Spleen (tissue), 11 donors: ENCODE results near the gene STAC. TPM values are rescaled to one million over a fixed set of nuclear protein-coding genes. Genes with fewer than 3 reads are reported as not detected.

ENCODE experiments used
- DNase-seq: peaks from one replicate; pipeline ENCODE4 v3.0.0-alpha.2; 2020
- H3K27ac ChIP-seq, 8 donors: fragments of 200-600 bp; sonication (generic) in 7 of 8; 1 replicate in 4 of 8; 2 replicates in 4 of 8; pipeline versions ENCODE4 v1.5.0 to v1.8.0; 2016 to 2021; ENCODE audit warnings: inconsistent platforms in 4 of 8, mild to moderate bottlenecking in 4 of 8, moderate library complexity in 1 of 8
- H3K27me3 ChIP-seq, 7 donors: fragments of 200-600 bp; sonication (generic) in 6 of 7; replicated peaks in 1 of 7; 1 replicate in 4 of 7; 2 replicates in 3 of 7; pipeline versions ENCODE4 v1.5.0 to v1.8.0; 2016 to 2021; ENCODE audit warnings: inconsistent platforms in 3 of 7, mild to moderate bottlenecking in 1 of 7
- H3K36me3 ChIP-seq, 6 donors: fragments of 200-600 bp; sonication (generic) in 5 of 6; 1 replicate in 4 of 6; 2 replicates in 2 of 6; pipeline versions ENCODE4 v1.5.0 to v1.8.0; 2016 to 2021; ENCODE audit warnings: inconsistent platforms in 2 of 6
- H3K4me1 ChIP-seq, 6 donors: fragments of 200-600 bp; sonication (generic) in 5 of 6; 1 replicate in 3 of 6; 2 replicates in 3 of 6; pipeline versions ENCODE4 v1.5.0 to v1.8.0; 2016 to 2021; ENCODE audit warnings: inconsistent platforms in 3 of 6
- H3K4me3 ChIP-seq, 8 donors: fragments of 200-600 bp; sonication (generic) in 7 of 8; 1 replicate in 4 of 8; 2 replicates in 4 of 8; pipeline versions ENCODE4 v1.5.0 to v1.8.0; 2016 to 2021; ENCODE audit warnings: inconsistent platforms in 4 of 8, mild to moderate bottlenecking in 4 of 8, moderate library complexity in 2 of 8
- H3K9me3 ChIP-seq, 8 donors: fragments of 200-600 bp; sonication (generic) in 7 of 8; 1 replicate in 4 of 8; 2 replicates in 4 of 8; pipeline versions ENCODE4 v1.5.0 to v1.8.0; 2016 to 2021; ENCODE audit warnings: inconsistent platforms in 4 of 8
- POLR2A ChIP-seq, 3 donors: fragments of 450-650 bp; IDR thresholded peaks; one replicate each; pipeline ENCODE4 v1.5.1; 2017; ENCODE audit warnings: antibody characterized with exemption in 3 of 3, mild to moderate bottlenecking in 1 of 3
- POLR2AphosphoS5 ChIP-seq, 3 donors: sonication (generic); formaldehyde crosslinking; IDR thresholded peaks; one replicate each; pipeline ENCODE4 v1.5.1; 2017; ENCODE audit warnings: antibody characterized with exemption in 3 of 3
- WGBS, 5 donors: extraction: QIAGEN DNeasy Blood & Tissue Kit in 3 of 5; methylation state at CpG; one replicate each; pipeline versions ENCODE4 v1.1.5 to v1.1.7; 2013 to 2018; 5-methylcytosine and 5-hydroxymethylcytosine counted together
- intact Hi-C: fragments of 100-400 bp; cut with DNase I; formaldehyde crosslinking; loops from one replicate; pipeline ENCODE4 v1.15.0; 2023; ENCODE audit warnings: low total_unique reads
- polyA plus RNA-seq, 3 donors: library from polyadenylated mRNA; stranded (reverse); fragments of 200-250 nt; gene quantifications; one replicate each; pipeline ENCODE4 v1.2.1, GENCODE V29; 2013
- total RNA-seq, 7 donors: library from RNA; depleted of rRNA in 3 of 7; stranded (reverse); fragments of >200 nt in 3 of 7; fragmentation: NEBNext Ultra II Directional in 4 of 7; extraction: Animal tissue kit (Norgen Biotek cat#: 25700) in 4 of 7; gene quantifications; one replicate each; pipeline versions ENCODE4 v1.1.0 to v1.2.1, GENCODE V29; 2016 to 2021
- TF ChIP-seq, protein P1 (sequence below), 11 experiments: fragments of 200-600 bp in 7 of 11; fragments of 450-650 bp in 4 of 11; sonication (generic) in 4 of 11; IDR thresholded peaks in 8 of 11; conservative IDR thresholded peaks in 3 of 11; 1 replicate in 7 of 11; 2 replicates in 4 of 11; pipeline versions ENCODE4 v1.4.0 to v1.8.0; 2016 to 2021; ENCODE audit warnings: antibody characterized with exemption in 11 of 11, inconsistent platforms in 4 of 11, mild to moderate bottlenecking in 1 of 11
- donor health status: healthy with polysubstance abuse.
- donor health status: DM: no; HTN: no; CAD: no; lungs with moderate emphysema.
- donor health status: DM: no; HTN: no; CAD: no.
- donor health status: Bipolar disorder and iron deficiency.
- donor health status: healthy.
- donor health status: DM: no; HTN: no; CAD: no.
- donor health status: DM: yes; HTN: yes; CAD: no.

Gene STAC
- total and polyA plus RNA-seq, 10 donors, result 0.08 to 2.9 (median 0.60) TPM

DNA sequence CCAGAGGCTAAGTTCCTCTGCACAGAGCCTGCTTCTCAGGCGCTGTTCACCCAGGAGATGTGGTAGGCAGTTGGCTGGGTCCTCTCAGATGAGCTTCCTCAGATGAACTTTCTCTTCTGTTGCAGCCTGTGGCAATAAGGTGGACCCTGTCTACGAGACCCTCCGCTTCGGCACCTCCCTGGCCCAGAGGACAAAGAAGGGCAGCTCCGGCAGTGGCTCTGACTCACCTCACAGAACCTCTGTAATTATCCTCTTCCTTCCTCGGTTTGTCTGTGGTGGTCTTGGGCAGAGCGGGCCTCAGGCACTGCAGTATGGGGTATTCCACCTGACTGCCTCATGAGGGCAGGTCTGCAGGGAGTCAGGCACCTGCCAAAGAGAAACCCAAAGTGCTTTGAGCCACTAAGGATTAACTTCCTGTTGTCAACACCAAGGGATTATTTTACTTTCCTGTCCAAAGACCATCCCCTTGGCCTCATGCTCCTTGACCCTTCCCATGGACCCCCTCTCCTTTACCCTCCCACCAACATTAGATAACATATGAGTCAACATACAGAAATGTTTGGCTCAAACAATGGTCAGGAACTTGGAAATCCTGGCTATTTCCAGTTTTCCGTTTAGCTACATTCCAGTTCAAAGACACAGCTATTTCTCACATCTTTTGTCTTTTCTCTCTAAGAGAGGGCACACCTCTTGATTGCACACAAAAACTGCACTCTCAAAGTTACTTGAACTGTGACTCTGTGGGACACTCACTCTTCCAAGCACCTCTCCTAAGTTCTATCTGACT lies 105.9 kb downstream of the STAC start:
- no peak for DNase-seq
- TF ChIP-seq, protein P1, sequence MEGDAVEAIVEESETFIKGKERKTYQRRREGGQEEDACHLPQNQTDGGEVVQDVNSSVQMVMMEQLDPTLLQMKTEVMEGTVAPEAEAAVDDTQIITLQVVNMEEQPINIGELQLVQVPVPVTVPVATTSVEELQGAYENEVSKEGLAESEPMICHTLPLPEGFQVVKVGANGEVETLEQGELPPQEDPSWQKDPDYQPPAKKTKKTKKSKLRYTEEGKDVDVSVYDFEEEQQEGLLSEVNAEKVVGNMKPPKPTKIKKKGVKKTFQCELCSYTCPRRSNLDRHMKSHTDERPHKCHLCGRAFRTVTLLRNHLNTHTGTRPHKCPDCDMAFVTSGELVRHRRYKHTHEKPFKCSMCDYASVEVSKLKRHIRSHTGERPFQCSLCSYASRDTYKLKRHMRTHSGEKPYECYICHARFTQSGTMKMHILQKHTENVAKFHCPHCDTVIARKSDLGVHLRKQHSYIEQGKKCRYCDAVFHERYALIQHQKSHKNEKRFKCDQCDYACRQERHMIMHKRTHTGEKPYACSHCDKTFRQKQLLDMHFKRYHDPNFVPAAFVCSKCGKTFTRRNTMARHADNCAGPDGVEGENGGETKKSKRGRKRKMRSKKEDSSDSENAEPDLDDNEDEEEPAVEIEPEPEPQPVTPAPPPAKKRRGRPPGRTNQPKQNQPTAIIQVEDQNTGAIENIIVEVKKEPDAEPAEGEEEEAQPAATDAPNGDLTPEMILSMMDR (IDR thresholded peaks at IDR 0.05 in 8 of 11, conservative IDR thresholded peaks at IDR 0.05 in 3 of 11), result no peak
- WGBS, 5 donors, result 87 to 94% (median 88%) methylated on average over 8 of the region's 8 CpGs
- Histone ChIP-seq H3K27ac (no peak overlapping the region), H3K27me3 (no peaks in the 10 kb centered on the region), H3K4me1 (no peaks in the 10 kb centered on the region), H3K4me3 (no peak overlapping the region), H3K9me3 (no peaks in the 10 kb centered on the region), H3K36me3 (no peaks in the 10 kb centered on the region)
- intact Hi-C loops, result no loop called here

DNA sequence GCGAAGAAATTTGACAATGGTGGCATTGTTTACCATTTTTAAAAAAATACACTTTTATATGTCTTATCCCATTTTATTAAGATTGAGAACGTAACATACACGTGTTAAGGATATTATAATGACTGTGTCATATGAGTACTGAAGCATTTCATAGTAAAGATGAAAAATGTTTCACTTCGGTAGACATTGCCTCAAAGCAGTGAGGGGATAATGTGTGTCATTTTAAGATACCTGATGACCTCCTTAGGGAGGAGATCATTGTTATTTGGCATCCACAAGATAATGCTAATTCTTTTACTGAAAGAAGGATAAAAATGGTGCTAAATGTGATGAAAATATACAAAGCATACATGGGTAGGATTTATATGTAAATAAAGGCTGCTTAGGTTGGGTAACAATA lies 107.3 kb downstream of the STAC start:
- no peak overlapping the region for H3K27ac ChIP-seq
- H3K9me3 ChIP-seq, result no peaks in the 10 kb centered on the region
- H3K27me3 ChIP-seq, result no peaks in the 10 kb centered on the region
- H3K4me3 ChIP-seq, result no peak overlapping the region
- TF ChIP-seq POLR2A (IDR thresholded peaks at IDR 0.05) (no peak), POLR2AphosphoS5 (IDR thresholded peaks at IDR 0.05) (no peak)
- TF ChIP-seq, protein P1 (IDR thresholded peaks at IDR 0.05 in 8 of 11, conservative IDR thresholded peaks at IDR 0.05 in 3 of 11), result no peak
- DNase-seq, result no peak
- no peaks in the 10 kb centered on the region for H3K4me1 ChIP-seq
- intact Hi-C loops, result no loop called here
- H3K36me3 ChIP-seq, result no peaks in the 10 kb centered on the region
- 81 to 95% (median 88%) methylated on average over 4 of the region's 4 CpGs for WGBS, 5 donors

DNA sequence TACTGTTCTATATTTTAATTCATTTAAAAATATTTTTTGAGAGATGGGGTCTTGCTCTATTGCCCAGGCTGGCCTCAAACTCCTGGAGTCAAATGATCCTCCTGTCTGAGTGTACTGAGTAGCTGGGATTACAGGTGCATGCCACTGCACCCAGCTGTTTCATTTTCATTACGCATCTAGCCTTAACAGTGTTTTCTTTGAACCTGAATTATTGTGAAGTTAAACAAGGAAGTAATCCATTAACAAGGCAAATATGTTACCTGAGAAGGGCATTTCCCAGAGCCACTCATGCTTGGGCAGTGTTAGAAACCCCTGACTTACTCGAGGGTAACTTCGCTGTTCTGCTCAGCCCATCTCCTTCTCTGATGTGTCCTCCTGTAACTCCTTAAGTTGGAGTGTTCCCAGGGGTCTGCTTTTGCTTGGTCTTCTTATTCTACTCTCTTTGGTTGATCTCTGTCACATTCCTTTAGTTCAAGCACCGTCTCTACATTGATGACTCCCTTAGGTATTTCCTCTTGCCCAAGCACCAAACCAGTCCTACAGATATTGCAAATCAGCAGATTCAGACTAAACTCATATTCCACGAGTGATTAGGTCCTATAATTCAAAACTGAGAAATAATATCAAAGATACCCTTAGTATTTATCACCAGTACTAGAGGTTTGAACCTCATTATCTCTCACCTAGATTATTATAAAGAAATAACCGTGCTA lies 107.9 kb downstream of the STAC start:
- no peak overlapping the region for H3K4me3 ChIP-seq
- H3K27me3 ChIP-seq, result no peaks in the 10 kb centered on the region
- DNase-seq, result no peak
- 69 to 86% (median 75%) methylated on average over 6 of the region's 6 CpGs for WGBS, 5 donors
- H3K4me1 ChIP-seq, result no peaks in the 10 kb centered on the region
- no peaks in the 10 kb centered on the region for H3K9me3 ChIP-seq
- TF ChIP-seq POLR2AphosphoS5 (IDR thresholded peaks at IDR 0.05) (no peak), POLR2A (IDR thresholded peaks at IDR 0.05) (no peak)
- TF ChIP-seq, protein P1 (IDR thresholded peaks at IDR 0.05 in 8 of 11, conservative IDR thresholded peaks at IDR 0.05 in 3 of 11), result no peak
- no peaks in the 10 kb centered on the region for H3K36me3 ChIP-seq
- intact Hi-C loops, result no loop called here
- no peak overlapping the region for H3K27ac ChIP-seq

DNA sequence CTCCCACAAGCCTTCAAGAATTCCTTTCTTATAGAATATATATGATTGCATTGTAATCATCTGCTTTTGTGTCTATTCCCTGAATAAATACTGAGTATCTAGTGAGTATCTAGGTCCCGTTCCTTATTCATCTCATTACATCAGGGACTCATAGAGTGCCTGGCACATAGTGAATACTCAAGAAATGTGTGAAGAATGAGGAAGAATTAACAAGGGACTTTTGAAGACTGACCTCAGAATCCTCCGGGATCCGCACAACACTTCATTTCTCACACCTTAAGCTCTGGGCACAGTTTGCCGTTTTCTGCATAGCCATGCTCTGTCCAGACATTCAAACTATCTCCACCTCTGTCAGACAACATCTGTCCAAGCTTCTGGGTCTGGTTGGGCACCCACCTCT lies 108.8 kb downstream of the STAC start:
- TF ChIP-seq, protein P1 (IDR thresholded peaks at IDR 0.05 in 8 of 11, conservative IDR thresholded peaks at IDR 0.05 in 3 of 11), result no peak
- TF ChIP-seq POLR2A (IDR thresholded peaks at IDR 0.05) (no peak), POLR2AphosphoS5 (IDR thresholded peaks at IDR 0.05) (no peak)
- DNase-seq, result no peak
- Histone ChIP-seq H3K27me3 (no peaks in the 10 kb centered on the region), H3K36me3 (no peaks in the 10 kb centered on the region), H3K4me1 (no peaks in the 10 kb centered on the region), H3K9me3 (no peaks in the 10 kb centered on the region), H3K27ac (no peak overlapping the region), H3K4me3 (no peak overlapping the region)
- intact Hi-C loops, result no loop called here
- WGBS, 5 donors, result 89 to 97% (median 93%) methylated on average over 4 of the region's 4 CpGs
